B cell (primary cell): ENCODE results near the gene ZNF483. TPM values are rescaled to one million over a fixed set of nuclear protein-coding genes. Genes with fewer than 3 reads are reported as not detected.

Source experiments
- ATAC-seq: fragments of 200-7000 bp; cut with Tn5 transposase; one replicate; pipeline ENCODE4 v1.10.0; 2021; ENCODE audit warnings: low read depth, mild to moderate bottlenecking, moderate number of reproducible peaks, moderate library complexity
- CTCF ChIA-PET: fragments of 350-600 bp; sonication (Branson Sonifier 250); formaldehyde crosslinking; loops from one replicate; lab custom pipeline; 2021; ENCODE audit warnings: antibody characterized with exemption, inconsistent platforms; lab: Charles Lee
- POLR2A ChIA-PET: fragments of 350-600 bp; sonication (Branson Sonifier 250); formaldehyde crosslinking; loops from one replicate; lab custom pipeline; 2021; ENCODE audit warnings: antibody characterized with exemption; lab: Charles Lee
- DNase-seq: peaks from one replicate; pipeline ENCODE4 v3.0.0; 2013
- H2AFZ ChIP-seq: 2 replicates; pipeline ENCODE4 v1.6.1; 2012; ENCODE audit warnings: mild to moderate bottlenecking, low read depth, low read length; ENCODE audit not compliant: insufficient read depth, poor library complexity, severe bottlenecking
- H3K27ac ChIP-seq, 2 donors: 1 replicate in 1 of 2; 2 replicates in 1 of 2; pipeline ENCODE4 v1.5.1; 2012 to 2013; ENCODE audit warnings: low read length in 2 of 2, mild to moderate bottlenecking in 2 of 2, moderate library complexity in 1 of 2
- H3K27me3 ChIP-seq, 4 experiments: fragments of 200-600 bp in 1 of 4; sonication (generic) in 1 of 4; replicated peaks in 1 of 4; 1 replicate in 2 of 4; 2 replicates in 2 of 4; pipeline versions ENCODE4 v1.6.1 to v1.7.0; 2013 to 2016; ENCODE audit warnings: low read length in 3 of 4, mild to moderate bottlenecking in 2 of 4, mixed read lengths in 1 of 4, moderate library complexity in 1 of 4; ENCODE audit not compliant: insufficient read depth in 4 of 4, control insufficient read depth in 3 of 4; ENCODE audit errors: control extremely low read depth in 1 of 4
- H3K36me3 ChIP-seq, 2 experiments: replicated peaks in 1 of 2; 1 replicate in 1 of 2; 2 replicates in 1 of 2; pipeline versions ENCODE4 v1.6.1 to v1.7.1; 2013; ENCODE audit warnings: low read length in 1 of 2; ENCODE audit not compliant: insufficient read depth in 2 of 2, control insufficient read depth in 1 of 2; ENCODE audit errors: control extremely low read depth in 1 of 2, extremely low read depth in 1 of 2
- H3K4me1 ChIP-seq, 2 donors: fragments of 200-600 bp in 1 of 2; sonication (generic) in 1 of 2; 1 replicate in 1 of 2; 2 replicates in 1 of 2; pipeline versions ENCODE4 v1.5.1 to v1.6.1; 2013 to 2017; ENCODE audit warnings: low read length in 2 of 2; ENCODE audit not compliant: control insufficient read depth in 2 of 2, insufficient read depth in 2 of 2
- H3K4me2 ChIP-seq: replicated peaks from 2 replicates; pipeline ENCODE3; 2012; ENCODE audit warnings: mild to moderate bottlenecking, low read depth, low read length; ENCODE audit not compliant: poor library complexity, severe bottlenecking
- H3K4me3 ChIP-seq, 5 experiments: fragments of 200-600 bp in 1 of 5; sonication (generic) in 1 of 5; 1 replicate in 3 of 5; 2 replicates in 2 of 5; pipeline versions ENCODE4 v1.5.1 to v1.7.0; 2011 to 2016; ENCODE audit warnings: low read length in 4 of 5, mild to moderate bottlenecking in 4 of 5, low read depth in 2 of 5, control low read depth in 1 of 5, moderate library complexity in 1 of 5; ENCODE audit not compliant: insufficient read depth in 1 of 5; ENCODE audit errors: control extremely low read depth in 1 of 5, extremely low read depth in 1 of 5
- H3K79me2 ChIP-seq: fragments of 200-600 bp; sonication (generic); one replicate; pipeline ENCODE4 v1.6.0; 2016; ENCODE audit warnings: low read length; ENCODE audit not compliant: control insufficient read depth, insufficient read depth
- H3K9ac ChIP-seq: fragments of 200-600 bp; sonication (generic); 2 replicates; pipeline ENCODE4 v1.6.1; 2017; ENCODE audit warnings: mild to moderate bottlenecking, low read length, moderate library complexity
- H3K9me3 ChIP-seq, 3 donors: one replicate each; pipeline versions ENCODE4 v1.6.1 to v1.7.1; 2013; ENCODE audit warnings: low read length in 2 of 3; ENCODE audit not compliant: control insufficient read depth in 2 of 3, insufficient read depth in 1 of 3; ENCODE audit errors: control extremely low read depth in 1 of 3
- H4K20me1 ChIP-seq: 2 replicates; pipeline ENCODE4 v1.6.0; 2012; ENCODE audit warnings: mild to moderate bottlenecking, low read length; ENCODE audit not compliant: insufficient read depth, control insufficient read depth, poor library complexity, severe bottlenecking
- H3K27ac Mint-ChIP-seq: one replicate; pipeline ENCODE4 v1.8.0; 2021; ENCODE audit warnings: mixed read lengths
- H3K27me3 Mint-ChIP-seq: one replicate; pipeline ENCODE4 v1.8.0; 2021; ENCODE audit warnings: mixed read lengths
- H3K4me1 Mint-ChIP-seq: one replicate; pipeline ENCODE4 v1.8.0; 2021; ENCODE audit warnings: mixed read lengths
- H3K4me3 Mint-ChIP-seq: one replicate; pipeline ENCODE4 v1.8.0; 2021; ENCODE audit warnings: mixed read lengths
- H3K9me3 Mint-ChIP-seq: one replicate; pipeline ENCODE4 v1.8.0; 2022; ENCODE audit warnings: mixed read lengths; ENCODE audit not compliant: insufficient read depth
- EZH2 ChIP-seq: IDR thresholded peaks from 2 replicates; pipeline ENCODE4 v1.6.1; 2012; ENCODE audit warnings: borderline replicate concordance, low read depth, mild to moderate bottlenecking, moderate library complexity, low read length; ENCODE audit not compliant: insufficient read depth, poor library complexity, severe bottlenecking
- WGBS: methylation state at CpG from one replicate; pipeline ENCODE4 v1.1.5; 2013; ENCODE audit warnings: missing lambda C conversion rate; ENCODE audit not compliant: insufficient coverage; 5-methylcytosine and 5-hydroxymethylcytosine counted together
- intact Hi-C: fragments of 100-400 bp; cut with micrococcal nuclease; formaldehyde crosslinking; loops from one replicate; pipeline ENCODE4 v1.10.0; 2022
- polyA plus RNA-seq: library from polyadenylated mRNA; depleted of rRNA; stranded (reverse); fragments of >200 nt; gene quantifications from 2 replicates; pipeline ENCODE4 v1.2.3, GENCODE V29; 2012
- total RNA-seq, 2 donors: library from RNA; stranded (reverse); fragments of 120-200 nt in 1 of 2; gene quantifications; 1 replicate in 1 of 2; 2 replicates in 1 of 2; pipeline versions ENCODE4 v1.2.3 to v1.2.4, GENCODE V29; 2013 to 2022
- TF ChIP-seq, protein P1 (sequence below): fragments of 200-600 bp; IDR thresholded peaks from one replicate; pipeline ENCODE4 v1.8.0; 2022; ENCODE audit warnings: antibody characterized with exemption, mild to moderate bottlenecking

The ZNF483 gene
- total and polyA plus RNA-seq, 2 donors (not counting 1 experiment from before 2014, with no cell fraction given): 0.43 to 3.0 TPM

DNA sequence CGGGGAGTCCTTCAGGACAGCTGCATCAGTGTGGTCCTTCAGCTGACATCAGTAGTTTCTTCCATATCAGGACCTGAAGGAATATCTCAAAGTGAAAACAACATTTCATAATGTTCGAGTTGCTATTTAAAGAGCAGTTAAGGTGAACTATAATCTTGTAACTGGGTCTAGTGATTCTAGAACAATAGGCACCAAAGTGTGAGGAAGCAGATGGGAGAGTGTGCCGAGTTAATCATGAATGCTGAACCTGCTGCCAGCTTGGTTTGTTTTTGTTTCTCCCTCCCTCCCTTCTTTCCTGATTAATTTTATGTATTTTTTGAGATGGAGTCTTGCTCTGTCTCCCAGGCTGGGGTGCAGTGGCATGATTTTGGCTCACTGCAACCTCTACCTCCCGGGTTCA, 78.1 kb downstream of the ZNF483 start:
- Histone ChIP-seq H3K79me2 (no peaks in the 10 kb centered on the region), H3K4me1 (peaks cover 20% of the 10 kb centered on the region in 2 donors), H3K4me2 (no peak overlapping the region), H3K9me3 (peaks cover 0 to 11% (median 0%) of the 10 kb centered on the region in 3 donors), H4K20me1 (no peaks in the 10 kb centered on the region), H3K27me3 (peaks cover 0 to 27% (median 12%) of the 10 kb centered on the region in 4 experiments), H2AFZ (no peak overlapping the region), H3K27ac (no peak overlapping the region), H3K9ac (no peak overlapping the region), H3K4me3 (no peak overlapping the region), H3K36me3 (no peaks in the 10 kb centered on the region)
- Mint-ChIP-seq H3K27ac (no peak overlapping the region), H3K4me1 (peaks cover 19% of the 10 kb centered on the region), H3K4me3 (no peak overlapping the region), H3K27me3 (peaks cover 39% of the 10 kb centered on the region), H3K9me3 (no peaks in the 10 kb centered on the region)
- DNase-seq (no peak), ATAC-seq (no peak)
- ChIA-PET POLR2A (no interaction called here), CTCF (no interaction called here)
- 83% methylated on average over 1 of the region's 4 CpGs for WGBS
- intact Hi-C loops: no loop called here
- no peak for TF ChIP-seq EZH2
- TF ChIP-seq, protein P1, sequence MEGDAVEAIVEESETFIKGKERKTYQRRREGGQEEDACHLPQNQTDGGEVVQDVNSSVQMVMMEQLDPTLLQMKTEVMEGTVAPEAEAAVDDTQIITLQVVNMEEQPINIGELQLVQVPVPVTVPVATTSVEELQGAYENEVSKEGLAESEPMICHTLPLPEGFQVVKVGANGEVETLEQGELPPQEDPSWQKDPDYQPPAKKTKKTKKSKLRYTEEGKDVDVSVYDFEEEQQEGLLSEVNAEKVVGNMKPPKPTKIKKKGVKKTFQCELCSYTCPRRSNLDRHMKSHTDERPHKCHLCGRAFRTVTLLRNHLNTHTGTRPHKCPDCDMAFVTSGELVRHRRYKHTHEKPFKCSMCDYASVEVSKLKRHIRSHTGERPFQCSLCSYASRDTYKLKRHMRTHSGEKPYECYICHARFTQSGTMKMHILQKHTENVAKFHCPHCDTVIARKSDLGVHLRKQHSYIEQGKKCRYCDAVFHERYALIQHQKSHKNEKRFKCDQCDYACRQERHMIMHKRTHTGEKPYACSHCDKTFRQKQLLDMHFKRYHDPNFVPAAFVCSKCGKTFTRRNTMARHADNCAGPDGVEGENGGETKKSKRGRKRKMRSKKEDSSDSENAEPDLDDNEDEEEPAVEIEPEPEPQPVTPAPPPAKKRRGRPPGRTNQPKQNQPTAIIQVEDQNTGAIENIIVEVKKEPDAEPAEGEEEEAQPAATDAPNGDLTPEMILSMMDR: no peak

- Histone ChIP-seq H3K27ac (no peak overlapping the region), H3K4me3 (no peak overlapping the region), H3K36me3 (no peaks in the 10 kb centered on the region), H3K9ac (no peak overlapping the region), H3K4me1 (peaks cover 9% of the 10 kb centered on the region in 2 donors), H3K4me2 (no peak overlapping the region), H2AFZ (no peak overlapping the region), H3K27me3 (peaks cover 0 to 16% (median 8%) of the 10 kb centered on the region in 4 experiments), H4K20me1 (no peaks in the 10 kb centered on the region), H3K9me3 (peaks cover 0 to 3% (median 0%) of the 10 kb centered on the region in 3 donors), H3K79me2 (no peaks in the 10 kb centered on the region)
- CTCF ChIA-PET: no interaction called here
- POLR2A ChIA-PET: no interaction called here
- ATAC-seq: no peak
- H3K27ac Mint-ChIP-seq: no peak overlapping the region
- H3K4me3 Mint-ChIP-seq: no peak overlapping the region
- H3K4me1 Mint-ChIP-seq: peaks cover 12% of the 10 kb centered on the region
- no peaks in the 10 kb centered on the region for H3K9me3 Mint-ChIP-seq
- intact Hi-C loops: no loop called here
- peaks cover 40% of the 10 kb centered on the region for H3K27me3 Mint-ChIP-seq
- DNase-seq: no peak
- 91% methylated on average over 12 of the region's 16 CpGs for WGBS
- TF ChIP-seq, protein P1: no peak
- TF ChIP-seq EZH2: no peak
Measured at GRCh38 chr9:111604054-111604615, 79.2 kb downstream of the ZNF483 start.
